NCI-H146 treated with DMSO at 0.1 percent for 48 hours (cell line): ENCODE results near the gene EID3.
A peak's percentile ranks its signal among the peaks of the same experiment; 100 is the strongest.
"Not testable (repeated sequence)": the region's sequence is repeated elsewhere in the genome, so short reads cannot be mapped to it uniquely, and the experiment has no call there.

Experiments
- DNase-seq: peaks from one replicate; lab custom pipeline; 2025; ENCODE audit not compliant: unreplicated experiment; lab: John Stamatoyannopoulos, UW

EID3 gene

DNA sequence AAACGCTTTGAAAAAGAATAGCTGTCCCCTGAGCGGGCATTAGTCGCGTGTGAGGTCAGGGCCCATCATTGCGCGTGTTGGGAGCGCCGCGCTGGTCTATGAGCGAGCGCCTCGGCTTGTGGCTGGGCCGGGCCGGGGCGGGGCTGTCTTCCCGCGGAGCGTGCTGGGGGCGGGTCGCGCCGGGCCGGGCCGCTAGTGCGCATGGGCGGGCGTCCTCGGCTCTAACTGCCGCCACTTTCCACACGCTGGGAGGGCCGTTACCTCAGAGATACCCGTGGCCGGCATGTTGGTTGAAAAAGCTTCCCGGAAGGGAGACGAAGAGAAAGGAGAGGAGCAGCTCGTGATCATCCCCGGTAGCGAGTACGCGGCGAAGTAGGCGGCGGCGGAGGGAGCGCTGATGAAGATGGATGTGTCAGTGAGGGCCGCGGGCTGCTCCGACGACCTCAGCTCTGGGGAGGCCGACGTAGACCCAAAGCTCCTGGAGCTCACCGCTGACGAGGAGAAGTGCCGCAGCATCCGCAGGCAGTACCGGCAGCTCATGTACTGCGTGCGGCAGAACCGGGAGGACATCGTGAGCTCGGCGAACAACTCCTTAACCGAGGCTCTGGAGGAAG lies at the start of gene EID3:
Gene EID3 (plus strand): TSS at position 202 of the 614 bp plus-strand sequence. CDS start 196 bp downstream, at position 398.
- DNase-seq, result no peak

- DNase-seq, result no peak
Measured at GRCh38 chr12:104257913-104258472, 45.5 kb upstream of the EID3 start.

DNA sequence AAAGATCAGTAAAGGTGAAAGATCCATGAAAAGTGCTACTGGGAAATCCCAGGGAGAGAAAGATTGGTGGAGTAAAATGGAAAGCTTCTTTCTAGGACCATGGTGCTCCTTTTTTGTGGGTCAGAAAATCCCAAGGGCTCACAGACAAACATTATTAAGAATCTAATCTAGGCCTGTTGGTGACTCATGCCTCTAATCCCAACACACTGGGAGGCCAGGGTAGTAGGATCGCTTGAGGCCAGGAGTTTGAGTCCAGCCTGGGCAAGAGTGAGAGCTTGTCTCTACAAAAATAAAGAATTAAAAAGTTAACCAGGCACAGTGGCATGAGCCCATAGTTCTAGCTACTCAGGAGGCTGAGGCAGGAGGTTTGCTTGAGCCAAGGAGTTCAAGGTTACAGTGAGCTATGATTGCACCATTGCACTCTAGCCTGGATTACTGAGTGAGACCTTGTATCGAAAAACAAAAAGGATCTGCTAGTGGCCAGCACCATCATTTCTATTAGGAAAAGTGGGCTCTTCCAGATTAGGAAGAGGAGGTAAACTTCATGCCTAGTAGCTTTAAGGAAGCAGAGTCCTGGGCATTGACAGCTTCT lies 45.0 kb upstream of the EID3 start:
- no peak for DNase-seq

- DNase-seq, result no peak
Measured at GRCh38 chr12:104263026-104263425, 40.5 kb upstream of the EID3 start.

GRCh38 chr12:104263580-104264358 lies 39.8 kb upstream of the EID3 start:
- DNase-seq, result peak; percentile 35

DNA sequence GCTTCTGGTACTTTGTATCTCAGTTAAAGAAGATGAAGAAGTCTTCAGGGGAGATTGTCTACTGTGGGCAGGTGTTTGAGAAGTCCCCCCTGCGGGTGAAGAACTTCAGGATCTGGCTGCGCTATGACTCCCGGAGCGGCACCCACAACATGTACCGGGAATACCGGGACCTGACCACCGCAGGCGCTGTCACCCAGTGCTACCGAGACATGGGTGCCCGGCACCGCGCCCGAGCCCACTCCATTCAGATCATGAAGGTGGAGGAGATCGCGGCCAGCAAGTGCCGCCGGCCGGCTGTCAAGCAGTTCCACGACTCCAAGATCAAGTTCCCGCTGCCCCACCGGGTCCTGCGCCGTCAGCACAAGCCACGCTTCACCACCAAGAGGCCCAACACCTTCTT lies 38.1 kb upstream of the EID3 start:
- DNase-seq, result not testable (repeated sequence)

- DNase-seq, result no peak
Measured at GRCh38 chr12:104272938-104273337, 30.6 kb upstream of the EID3 start.

DNA sequence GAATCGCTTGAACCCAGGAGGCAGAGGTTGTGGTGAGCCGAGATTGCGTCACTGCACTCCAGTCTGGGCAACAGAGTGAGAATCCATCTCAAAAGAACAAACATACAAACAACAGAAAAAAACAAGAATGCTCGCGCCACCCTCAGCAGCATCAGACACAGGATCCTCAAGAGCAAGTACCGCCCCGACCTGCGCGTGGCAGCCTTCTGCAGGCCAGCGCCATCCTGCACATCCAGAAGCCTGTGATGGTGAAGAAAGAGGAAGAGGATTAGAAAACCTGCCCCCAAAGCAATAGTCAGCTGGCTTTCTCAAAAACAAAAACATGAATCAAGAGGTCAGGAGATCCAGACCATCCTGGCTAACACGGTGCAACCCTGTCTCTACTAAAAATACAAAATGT lies 30.0 kb upstream of the EID3 start:
- no peak for DNase-seq

DNA sequence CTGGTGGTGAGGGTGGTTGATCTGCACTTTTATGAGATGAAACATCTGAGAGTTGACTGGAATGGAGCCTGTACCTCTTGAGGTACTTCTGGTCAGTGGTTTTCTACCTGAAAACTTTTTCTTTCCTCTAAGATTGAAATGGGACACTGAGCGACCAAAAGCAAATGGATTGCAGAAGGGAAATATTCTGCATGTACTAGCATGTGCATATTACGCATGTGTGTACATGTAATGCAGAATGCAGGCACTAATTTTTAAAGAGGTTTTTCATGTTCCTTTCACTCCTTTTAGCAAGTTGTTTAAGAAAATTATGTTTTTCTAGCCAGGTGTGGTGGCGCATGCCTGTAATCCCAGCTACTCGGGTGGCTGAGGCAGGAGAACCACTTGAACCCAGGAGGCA lies 28.7 kb upstream of the EID3 start:
- no peak for DNase-seq

DNA sequence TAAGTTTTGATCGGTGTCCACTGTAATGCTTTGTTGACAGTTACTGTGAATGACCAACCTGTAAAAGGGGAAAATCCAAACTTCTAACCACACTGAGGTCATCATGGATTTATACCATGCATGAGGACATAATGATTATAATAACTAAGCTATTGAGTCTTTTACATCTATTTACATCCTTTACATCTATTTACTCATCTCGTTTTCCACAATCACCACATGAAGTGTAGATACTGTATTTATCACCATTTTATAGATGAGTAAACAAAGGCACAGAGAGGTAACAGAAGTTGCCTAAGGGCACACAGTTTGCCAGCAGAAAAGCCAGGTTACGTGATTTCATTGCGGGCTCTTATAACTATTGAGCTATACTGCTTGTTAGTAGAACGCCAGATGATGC lies 27.9 kb upstream of the EID3 start:
- DNase-seq, result no peak

- no peak for DNase-seq
Measured at GRCh38 chr12:104276273-104277131, 27.0 kb upstream of the EID3 start.

DNA sequence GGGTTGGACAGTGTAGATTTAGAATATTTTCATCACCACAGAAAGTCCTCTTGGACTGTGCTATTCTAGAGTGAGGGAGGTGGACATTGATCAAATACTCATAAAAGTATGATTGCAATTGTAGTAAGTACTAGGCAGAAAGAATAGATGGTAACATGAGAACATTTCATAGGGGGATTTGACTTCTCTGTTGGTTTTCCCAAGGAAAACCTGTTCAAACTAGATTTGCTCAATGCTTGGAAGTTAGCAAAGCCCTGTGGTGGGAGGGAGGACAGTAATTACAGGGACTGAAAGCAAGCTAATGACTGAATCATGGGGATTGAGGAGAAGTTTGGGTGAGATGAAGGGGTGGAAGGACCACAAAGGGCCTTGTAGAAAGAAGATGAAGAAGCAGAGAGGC lies 24.4 kb upstream of the EID3 start:
- DNase-seq, result no peak

DNA sequence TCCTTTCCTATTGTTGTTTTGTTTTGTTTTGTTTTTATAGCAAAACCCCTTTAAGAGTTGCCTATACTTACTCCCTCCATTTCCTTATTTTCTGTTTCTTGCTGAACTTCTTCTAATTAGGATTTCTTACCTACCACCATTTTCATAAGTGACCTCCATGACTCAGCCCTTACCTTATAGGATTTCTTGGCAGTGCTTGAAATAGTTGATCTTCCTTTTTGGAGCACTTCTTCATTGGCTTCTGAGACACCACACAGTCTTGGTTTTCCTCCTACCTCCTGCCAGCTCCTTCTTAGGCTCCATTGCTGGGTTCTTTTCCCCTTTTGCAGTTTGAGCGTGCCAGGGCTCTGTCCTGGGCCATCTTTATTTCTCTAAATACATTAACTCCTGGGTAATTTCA lies 23.4 kb upstream of the EID3 start:
- DNase-seq, result no peak

DNA sequence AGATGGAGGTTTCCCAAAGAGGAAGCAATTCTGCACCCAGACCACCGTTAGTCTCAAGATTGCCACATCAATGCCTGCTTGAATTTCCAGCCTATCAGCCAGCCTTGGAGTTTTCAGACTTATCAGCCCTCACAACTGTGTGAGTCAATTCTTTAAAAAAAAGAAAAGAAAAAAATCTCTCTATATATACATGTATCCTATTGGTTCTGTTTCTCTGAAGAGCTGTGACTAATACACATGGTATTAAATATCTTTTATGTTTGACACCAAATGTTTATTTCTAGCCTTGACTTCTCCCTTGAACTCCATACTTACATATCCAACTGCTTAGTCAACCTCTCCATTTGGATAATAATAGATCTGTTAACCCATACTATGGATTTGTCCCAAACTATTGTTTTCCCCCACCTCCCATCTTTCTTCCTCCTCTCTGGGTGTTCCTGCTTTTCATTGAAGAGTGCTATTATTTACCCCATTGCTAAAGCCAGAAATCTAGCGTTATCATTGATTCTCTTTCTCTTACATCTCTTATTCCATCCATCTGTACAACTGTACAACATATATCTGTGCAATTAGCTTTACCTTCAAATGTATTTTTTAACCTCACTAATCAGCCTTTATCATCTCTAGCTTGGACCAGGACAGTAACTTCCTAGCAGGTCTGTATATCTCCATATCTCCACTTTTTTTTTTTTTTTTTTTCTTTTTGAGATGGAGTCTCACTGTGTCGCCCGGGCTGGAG lies 22.7 kb upstream of the EID3 start:
- no peak for DNase-seq

GRCh38 chr12:104281636-104282035 lies 21.9 kb upstream of the EID3 start:
- DNase-seq, result no peak

DNA sequence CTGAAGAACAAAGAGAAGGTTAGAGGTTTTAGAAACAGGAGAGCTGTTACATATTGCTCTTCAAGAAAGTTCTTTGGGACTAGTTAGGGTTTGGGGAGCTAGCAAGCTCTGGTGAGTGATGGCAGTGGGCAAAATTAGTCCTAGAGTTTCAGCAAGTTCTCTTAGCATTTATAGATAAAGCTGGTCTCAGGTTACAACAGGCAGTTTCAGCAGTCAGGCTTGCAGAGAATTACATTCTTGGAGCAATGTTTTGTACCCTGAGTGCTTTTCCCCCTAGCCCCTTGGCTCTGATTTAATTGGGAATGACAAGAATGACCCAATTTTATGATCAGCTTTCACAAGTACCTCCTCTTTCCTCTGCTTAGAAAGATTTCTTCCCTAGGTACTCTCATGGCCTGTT lies 21.4 kb upstream of the EID3 start:
- no peak for DNase-seq

GRCh38 chr12:104285740-104286515 lies 17.6 kb upstream of the EID3 start:
- DNase-seq, result no peak

DNA sequence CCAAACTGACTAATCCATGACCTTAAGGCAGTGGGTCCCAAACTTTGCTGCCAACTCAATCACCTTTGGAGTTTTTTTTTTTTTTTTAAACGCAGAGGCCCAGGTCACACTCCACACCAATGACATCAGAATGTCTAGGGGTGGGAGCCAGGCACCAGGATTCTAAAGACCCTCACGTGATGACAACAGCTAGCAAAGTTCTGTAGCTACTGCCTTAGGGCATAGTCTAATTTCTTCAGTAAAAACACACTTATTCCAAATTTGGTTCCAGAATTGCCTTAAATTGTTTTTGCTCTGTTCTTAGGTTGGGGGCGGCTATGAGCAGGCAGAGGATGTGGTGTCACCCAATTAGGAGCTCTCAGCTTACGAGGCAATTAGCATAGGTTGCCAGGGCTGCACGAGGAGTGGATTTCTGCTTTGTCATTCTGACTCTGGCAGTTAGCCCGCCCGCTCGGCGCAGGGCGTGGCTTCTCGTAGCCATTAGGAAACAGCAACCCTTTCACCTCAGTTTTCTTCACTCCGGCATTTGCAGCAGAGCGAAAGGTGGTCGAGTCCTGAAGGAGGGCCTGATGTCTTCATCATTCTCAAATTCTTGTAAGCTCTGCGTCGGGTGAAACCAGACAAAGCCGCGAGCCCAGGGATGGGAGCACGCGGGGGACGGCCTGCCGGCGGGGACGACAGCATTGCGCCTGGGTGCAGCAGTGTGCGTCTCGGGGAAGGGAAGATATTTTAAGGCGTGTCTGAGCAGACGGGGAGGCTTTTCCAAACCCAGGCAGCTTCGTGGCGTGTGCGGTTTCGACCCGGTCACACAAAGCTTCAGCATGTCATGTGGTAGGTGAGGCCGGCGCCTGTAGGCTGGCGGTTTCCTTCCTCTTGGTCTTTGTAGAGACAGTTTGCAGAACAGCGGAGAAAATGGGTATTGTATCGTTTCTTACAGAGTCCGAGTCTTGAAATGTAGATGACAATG lies 16.7 kb upstream of the EID3 start:
- DNase-seq, result peak; percentile 95
